AG08395 (cell line): Measurements from ENCODE around the gene GAS2L1.

Experiments
- DNase-seq: peaks from one replicate; pipeline ENCODE4 v3.0.0; 2012; ENCODE audit warnings: mixed read lengths, low spot score

Gene GAS2L1

GRCh38 chr22:29306175-29306834, at the start of gene GAS2L1:
GAS2L1 (plus strand) TSS chr22:29306650; CDS start chr22:29308106, 1,456 bp downstream.
- DNase-seq = peak; percentile 93

- DNase-seq = no peak
These were observed 48.7 kb upstream of the GAS2L1 start for GRCh38 chr22:29257751-29258181.

- no peak for DNase-seq
These were observed 47.8 kb upstream of the GAS2L1 start for GRCh38 chr22:29258407-29259252.

- no peak for DNase-seq
These were observed 47.1 kb upstream of the GAS2L1 start for GRCh38 chr22:29259253-29259899.

GRCh38 chr22:29260031-29260560, 46.4 kb upstream of the GAS2L1 start:
- no peak for DNase-seq

- DNase-seq = no peak
These were observed 45.7 kb upstream of the GAS2L1 start for GRCh38 chr22:29260601-29261315.

GRCh38 chr22:29263791-29264276, 42.6 kb upstream of the GAS2L1 start:
- no peak for DNase-seq

- no peak for DNase-seq
These were observed 41.1 kb upstream of the GAS2L1 start for GRCh38 chr22:29265305-29265704.

GRCh38 chr22:29265929-29266328, 40.5 kb upstream of the GAS2L1 start:
- no peak for DNase-seq

GRCh38 chr22:29266564-29267461, 39.6 kb upstream of the GAS2L1 start:
- DNase-seq = no peak

- no peak for DNase-seq
These were observed 39.0 kb upstream of the GAS2L1 start for GRCh38 chr22:29267462-29267857.

- DNase-seq = peak; percentile 97
These were observed 38.5 kb upstream of the GAS2L1 start, which contains the start of the genes EWSR1 and RHBDD3 for GRCh38 chr22:29267858-29268510. EWSR1 (plus strand) TSS chr22:29268268; CDS start chr22:29268337, 69 bp downstream. RHBDD3 (minus strand) TSS chr22:29267981; CDS start chr22:29265626, 2,355 bp downstream.

GRCh38 chr22:29268511-29269229, 37.8 kb upstream of the GAS2L1 start:
- peak; percentile 72 for DNase-seq

- no peak for DNase-seq
These were observed 37.2 kb upstream of the GAS2L1 start for GRCh38 chr22:29269230-29269604.

GRCh38 chr22:29269731-29270474, 36.5 kb upstream of the GAS2L1 start:
- no peak for DNase-seq

GRCh38 chr22:29270475-29271271, 35.8 kb upstream of the GAS2L1 start:
- DNase-seq = no peak

GRCh38 chr22:29272624-29273023, 33.8 kb upstream of the GAS2L1 start:
- no peak for DNase-seq

GRCh38 chr22:29275167-29275566, 31.3 kb upstream of the GAS2L1 start:
- DNase-seq = no peak
